ENCODE data around the gene ASB16. TPM values are rescaled to one million over a fixed set of nuclear protein-coding genes. Genes with fewer than 3 reads are reported as not detected.

The ASB16 gene
- total RNA-seq, 2 experiments from 2014 or later = 0.30 to 0.44 TPM

DNA sequence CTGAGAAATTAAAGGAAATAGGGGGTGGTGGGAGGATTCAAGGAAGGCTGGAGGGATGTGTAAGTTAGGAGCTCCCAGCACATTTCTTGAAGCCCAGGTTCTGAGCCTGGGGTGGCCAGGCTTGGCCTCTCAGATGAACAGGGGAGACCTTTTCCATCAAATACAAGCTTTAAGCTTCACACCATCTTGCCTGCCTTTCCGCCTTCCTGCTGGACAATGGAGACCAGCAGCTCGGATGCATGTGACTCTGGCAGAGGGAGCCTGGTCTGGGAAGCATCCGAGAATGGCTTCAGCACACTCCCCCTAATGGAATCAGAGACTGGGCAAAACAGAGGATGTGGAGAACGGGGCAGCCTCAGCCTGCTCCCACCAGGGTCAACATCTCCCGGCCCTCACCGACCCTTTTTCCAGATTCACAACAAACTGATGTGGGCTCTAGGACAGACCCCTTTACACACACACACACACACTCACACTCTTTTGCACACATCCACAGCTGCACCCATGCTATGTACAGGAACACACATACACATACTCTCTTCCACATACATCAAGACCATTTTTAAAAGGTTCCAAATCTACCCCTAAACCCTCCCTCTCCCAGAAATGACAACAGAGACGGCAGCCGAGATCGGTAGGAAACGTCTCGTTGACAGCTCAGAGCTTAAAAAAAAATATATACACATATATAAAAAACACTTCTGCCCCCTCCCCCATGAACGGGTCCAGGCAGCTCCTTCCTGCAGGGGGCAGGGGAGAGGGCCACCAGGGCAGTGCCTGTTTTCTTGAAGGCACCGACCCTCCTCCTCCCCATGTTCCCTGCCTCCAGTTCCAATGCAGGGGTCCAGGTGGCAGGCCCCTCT lies 35.7 kb downstream of the ASB16 start:
- no peak overlapping the region for H3K4me3 ChIP-seq (ENCODE audit: low read depth, low read length, poor library complexity, severe bottlenecking)
- intact Hi-C loops (cut with micrococcal nuclease; ENCODE audit: unreplicated experiment) = no loop called here
- peaks cover 14% of the 10 kb centered on the region; the same call in 1 of the 2 replicates for H3K79me2 ChIP-seq (ENCODE audit: insufficient read depth, low read depth, low read length)
- no TSS peak for BruUV-seq (replicated peaks)
- CTCF ChIA-PET (ENCODE audit: unreplicated experiment) = interaction anchor here (1.0 kb wide), 1 partner anchor 152 kb away, joined by 3 read pairs; no protein-coding TSS in a partner anchor
- no peak for DNase-seq (ENCODE audit: low spot score)
- no peak overlapping the region for H2AFZ ChIP-seq (ENCODE audit: low read length)
- H3K9me3 ChIP-seq (ENCODE audit: low read length) = no peaks in the 10 kb centered on the region
- no peaks in the 10 kb centered on the region for H3K9me2 ChIP-seq (ENCODE audit: insufficient read depth, low read length)
- H3K4me2 ChIP-seq (ENCODE audit: low read length) = no peak overlapping the region
- H4K20me1 ChIP-seq (ENCODE audit: insufficient read depth, low read length) = no peaks in the 10 kb centered on the region
- peaks cover 52% of the 10 kb centered on the region for H3K4me1 ChIP-seq (ENCODE audit: insufficient read depth, low read length, poor library complexity, severe bottlenecking)
- H3K27ac ChIP-seq (ENCODE audit: low read depth, low read length, poor library complexity, severe bottlenecking) = no peak overlapping the region
- POLR2A ChIA-PET = no interaction called here
- TF ChIP-seq, protein P1, sequence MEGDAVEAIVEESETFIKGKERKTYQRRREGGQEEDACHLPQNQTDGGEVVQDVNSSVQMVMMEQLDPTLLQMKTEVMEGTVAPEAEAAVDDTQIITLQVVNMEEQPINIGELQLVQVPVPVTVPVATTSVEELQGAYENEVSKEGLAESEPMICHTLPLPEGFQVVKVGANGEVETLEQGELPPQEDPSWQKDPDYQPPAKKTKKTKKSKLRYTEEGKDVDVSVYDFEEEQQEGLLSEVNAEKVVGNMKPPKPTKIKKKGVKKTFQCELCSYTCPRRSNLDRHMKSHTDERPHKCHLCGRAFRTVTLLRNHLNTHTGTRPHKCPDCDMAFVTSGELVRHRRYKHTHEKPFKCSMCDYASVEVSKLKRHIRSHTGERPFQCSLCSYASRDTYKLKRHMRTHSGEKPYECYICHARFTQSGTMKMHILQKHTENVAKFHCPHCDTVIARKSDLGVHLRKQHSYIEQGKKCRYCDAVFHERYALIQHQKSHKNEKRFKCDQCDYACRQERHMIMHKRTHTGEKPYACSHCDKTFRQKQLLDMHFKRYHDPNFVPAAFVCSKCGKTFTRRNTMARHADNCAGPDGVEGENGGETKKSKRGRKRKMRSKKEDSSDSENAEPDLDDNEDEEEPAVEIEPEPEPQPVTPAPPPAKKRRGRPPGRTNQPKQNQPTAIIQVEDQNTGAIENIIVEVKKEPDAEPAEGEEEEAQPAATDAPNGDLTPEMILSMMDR (conservative IDR thresholded peaks at IDR 0.05; ENCODE audit: low read length) = 0 out of 2 replicates have a peak, but pooled peaks have one; percentile 21
- no peak for TF ChIP-seq EZH2phosphoT487 (IDR thresholded peaks at IDR 0.05; ENCODE audit: borderline replicate concordance, low read depth, low read length)
- H3K36me3 ChIP-seq (ENCODE audit: insufficient read depth, low read length) = peaks cover 55% of the 10 kb centered on the region

DNA sequence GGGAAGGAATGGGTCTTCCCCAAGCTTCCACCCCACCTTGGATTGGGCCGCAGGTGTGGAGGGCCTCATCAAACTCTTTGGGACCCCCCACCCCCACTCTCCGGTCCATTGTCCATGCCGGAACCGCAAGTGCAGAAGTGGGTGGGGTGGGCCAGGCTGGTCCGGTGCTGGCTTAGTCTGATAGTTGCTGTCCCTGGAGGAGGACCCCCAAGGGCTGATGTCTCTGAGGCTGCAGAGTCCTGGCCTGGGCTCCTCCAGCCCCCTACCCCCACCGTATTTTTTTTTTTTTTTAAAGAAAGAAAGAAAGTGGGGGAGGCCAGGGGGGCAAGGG lies 36.3 kb downstream of the ASB16 start:
- H3K4me3 ChIP-seq (ENCODE audit: low read depth, low read length, poor library complexity, severe bottlenecking) = no peak overlapping the region
- H3K27ac ChIP-seq (ENCODE audit: low read depth, low read length, poor library complexity, severe bottlenecking) = no peak overlapping the region
- POLR2A ChIA-PET = no interaction called here
- no peak for DNase-seq (ENCODE audit: low spot score)
- H3K9me3 ChIP-seq (ENCODE audit: low read length) = no peaks in the 10 kb centered on the region
- CTCF ChIA-PET (ENCODE audit: unreplicated experiment) = interaction anchor here (1.0 kb wide), 1 partner anchor 151 kb away, joined by 3 read pairs; no protein-coding TSS in a partner anchor
- peaks cover 52% of the 10 kb centered on the region for H3K4me1 ChIP-seq (ENCODE audit: insufficient read depth, low read length, poor library complexity, severe bottlenecking)
- H4K20me1 ChIP-seq (ENCODE audit: insufficient read depth, low read length) = no peaks in the 10 kb centered on the region
- H2AFZ ChIP-seq (ENCODE audit: low read length) = no peak overlapping the region
- peaks cover 60% of the 10 kb centered on the region for H3K36me3 ChIP-seq (ENCODE audit: insufficient read depth, low read length)
- H3K4me2 ChIP-seq (ENCODE audit: low read length) = no peak overlapping the region
- H3K9me2 ChIP-seq (ENCODE audit: insufficient read depth, low read length) = no peaks in the 10 kb centered on the region
- intact Hi-C loops (cut with micrococcal nuclease; ENCODE audit: unreplicated experiment) = no loop called here
- H3K79me2 ChIP-seq (ENCODE audit: insufficient read depth, low read depth, low read length) = peaks cover 14% of the 10 kb centered on the region; the same call in 1 of the 2 replicates
- TF ChIP-seq, protein P1 (conservative IDR thresholded peaks at IDR 0.05; ENCODE audit: low read length) = no peak
- no peak for TF ChIP-seq EZH2phosphoT487 (IDR thresholded peaks at IDR 0.05; ENCODE audit: borderline replicate concordance, low read depth, low read length)
- BruUV-seq (replicated peaks) = no TSS peak

DNA sequence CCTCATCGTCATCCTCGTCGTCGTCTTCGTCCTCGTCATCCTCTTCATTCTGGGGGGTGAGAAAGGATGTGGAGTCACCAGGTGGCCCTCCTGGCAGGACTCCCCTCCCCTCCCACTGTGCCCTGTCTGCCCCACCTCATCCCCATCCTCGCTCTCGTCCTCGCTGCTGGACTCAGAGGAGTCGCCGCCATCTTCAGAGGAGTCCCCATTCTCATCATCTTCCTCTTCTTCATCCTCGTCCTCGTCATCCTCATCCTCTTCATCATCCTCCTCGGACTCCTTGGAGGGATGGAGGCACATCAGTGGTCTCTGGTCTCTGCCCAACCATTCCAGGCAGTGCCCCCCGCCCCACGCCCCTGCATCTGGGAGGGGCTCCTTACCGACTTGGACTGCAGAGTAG lies 36.8 kb downstream of the ASB16 start:
- POLR2A ChIA-PET = no interaction called here
- intact Hi-C loops (cut with micrococcal nuclease; ENCODE audit: unreplicated experiment) = no loop called here
- BruUV-seq (replicated peaks) = no TSS peak

More for the DNA sequence above, 36.8 kb downstream of the ASB16 start:
- Histone ChIP-seq H3K4me3 (ENCODE audit: low read depth, low read length, poor library complexity, severe bottlenecking) (no peak overlapping the region), H3K4me1 (ENCODE audit: insufficient read depth, low read length, poor library complexity, severe bottlenecking) (peaks cover 48% of the 10 kb centered on the region), H3K9me3 (ENCODE audit: low read length) (no peaks in the 10 kb centered on the region), H3K27ac (ENCODE audit: low read depth, low read length, poor library complexity, severe bottlenecking) (no peak overlapping the region), H4K20me1 (ENCODE audit: insufficient read depth, low read length) (no peaks in the 10 kb centered on the region), H3K9me2 (ENCODE audit: insufficient read depth, low read length) (no peaks in the 10 kb centered on the region), H2AFZ (ENCODE audit: low read length) (no peak overlapping the region), H3K4me2 (ENCODE audit: low read length) (no peak overlapping the region), H3K79me2 (ENCODE audit: insufficient read depth, low read depth, low read length) (peaks cover 14% of the 10 kb centered on the region; the same call in 1 of the 2 replicates), H3K36me3 (ENCODE audit: insufficient read depth, low read length) (peaks cover 62% of the 10 kb centered on the region)
- CTCF ChIA-PET (ENCODE audit: unreplicated experiment) = no interaction called here
- no peak for TF ChIP-seq EZH2phosphoT487 (IDR thresholded peaks at IDR 0.05; ENCODE audit: borderline replicate concordance, low read depth, low read length)
- no peak for DNase-seq (ENCODE audit: low spot score)
